SU-DHL-6 (cell line): ENCODE measurements around the gene SEPHS2.
"Not testable (repeated sequence)": the region's sequence is repeated elsewhere in the genome, so short reads cannot be mapped to it uniquely, and the experiment has no call there.

Experiments
- H2AFZ ChIP-seq: fragments of 200-600 bp; sonication (generic); 2 replicates; pipeline ENCODE4 v1.6.1; 2014; ENCODE audit warnings: low read depth, mild to moderate bottlenecking, moderate library complexity, mixed read lengths, antibody characterized with exemption, low read length; ENCODE audit not compliant: severe bottlenecking
- H3F3A ChIP-seq: fragments of 200-600 bp; shearing (Covaris generic); 2 replicates; pipeline ENCODE4 v1.6.0; 2016; ENCODE audit warnings: antibody characterized with exemption, mild to moderate bottlenecking; ENCODE audit not compliant: insufficient read depth
- H3K27ac ChIP-seq: fragments of 200-600 bp; sonication (generic); 2 replicates; pipeline ENCODE4 v1.5.1; 2016; ENCODE audit warnings: low read depth, mild to moderate bottlenecking, low read length, moderate library complexity, mixed read lengths
- H3K27me3 ChIP-seq: fragments of 200-600 bp; sonication (generic), shearing (Covaris generic); 2 replicates; pipeline ENCODE4 v1.6.0; 2014; ENCODE audit warnings: mild to moderate bottlenecking, low read length
- H3K36me3 ChIP-seq: fragments of 200-600 bp; sonication (generic); 2 replicates; pipeline ENCODE4 v1.6.1; 2014; ENCODE audit warnings: mild to moderate bottlenecking, low read length, mixed read lengths
- H3K4me2 ChIP-seq: fragments of 300-600, 200-600 bp; shearing (Covaris generic), sonication (generic); 2 replicates; pipeline ENCODE4 v1.6.0; 2014; ENCODE audit warnings: low read length, low read depth, mild to moderate bottlenecking; ENCODE audit not compliant: poor library complexity, severe bottlenecking
- H3K4me3 ChIP-seq: fragments of 200-600 bp; sonication (generic); 2 replicates; pipeline ENCODE4 v1.5.1; 2014; ENCODE audit warnings: antibody characterized with exemption, low read length, mild to moderate bottlenecking, mixed read lengths; ENCODE audit not compliant: insufficient read depth, poor library complexity, severe bottlenecking
- H3K79me2 ChIP-seq: fragments of 200-600 bp; sonication (generic); 2 replicates; pipeline ENCODE4 v1.6.1; 2014; ENCODE audit warnings: mild to moderate bottlenecking, low read length, moderate library complexity; ENCODE audit not compliant: insufficient read depth
- H3K9ac ChIP-seq: fragments of 200-600 bp; sonication (generic); 2 replicates; pipeline ENCODE4 v1.7.0; 2014; ENCODE audit warnings: mild to moderate bottlenecking, low read length
- H3K9me2 ChIP-seq: fragments of 200-600 bp; sonication (generic); replicated peaks from 2 replicates; pipeline ENCODE4 v1.6.1; 2014; ENCODE audit warnings: low read length; ENCODE audit not compliant: insufficient read depth
- H3K9me3 ChIP-seq: fragments of 200-600 bp; sonication (generic); 2 replicates; pipeline ENCODE4 v1.6.1; 2014; ENCODE audit warnings: low read length, mixed read lengths; ENCODE audit not compliant: insufficient read depth
- H4K20me1 ChIP-seq: fragments of 200-600 bp; sonication (generic); 2 replicates; pipeline ENCODE4 v1.6.1; 2014; ENCODE audit warnings: low read depth, mild to moderate bottlenecking, antibody characterized with exemption, low read length, moderate library complexity, mixed read lengths
- EZH2phosphoT487 ChIP-seq: fragments of 200-600 bp; sonication (generic), shearing (Covaris generic); conservative IDR thresholded peaks from 2 replicates; pipeline ENCODE4 v1.6.1; 2018; ENCODE audit warnings: mild to moderate bottlenecking, antibody characterized with exemption, low read length, moderate library complexity, mixed read lengths
- TF ChIP-seq, protein P1 (sequence below): fragments of 200-600 bp; sonication (generic); IDR thresholded peaks from one replicate; pipeline ENCODE4 v1.5.1; 2017; ENCODE audit warnings: antibody characterized with exemption, mild to moderate bottlenecking, low read length, moderate library complexity; ENCODE audit not compliant: insufficient read depth, poor library complexity, severe bottlenecking

SEPHS2 gene

DNA sequence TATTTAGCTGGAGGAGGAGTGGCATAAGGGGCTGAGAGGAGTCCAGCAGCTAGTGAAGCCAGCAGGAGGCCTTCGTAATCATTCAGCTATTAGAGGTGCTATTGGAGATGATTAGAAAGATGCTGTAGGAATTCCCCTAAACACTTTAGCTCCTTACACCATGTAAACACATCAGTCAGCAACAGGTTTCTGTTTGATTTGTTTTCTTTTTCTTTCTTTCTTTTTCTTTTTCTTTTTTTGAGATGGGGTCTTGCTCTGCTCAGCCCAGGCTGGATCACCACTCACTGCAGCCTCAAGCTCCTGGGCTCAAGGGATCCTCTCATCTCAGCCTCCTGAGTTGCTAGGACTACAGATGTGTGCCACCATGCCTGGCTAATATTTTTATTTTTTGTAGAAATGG is 10.6 kb upstream of the SEPHS2 start:
- Histone ChIP-seq H3F3A (peaks cover 91% of the 10 kb centered on the region), H3K4me2 (peak overlapping the region; percentile 72), H3K79me2 (peaks cover 16% of the 10 kb centered on the region; the same call in 1 of the 2 replicates), H3K36me3 (no peaks in the 10 kb centered on the region), H3K27me3 (no peaks in the 10 kb centered on the region), H3K4me3 (no peak overlapping the region), H4K20me1 (no peaks in the 10 kb centered on the region), H2AFZ (no peak overlapping the region), H3K27ac (peak overlapping the region; percentile 98), H3K9ac (peak overlapping the region; percentile 71), H3K9me3 (no peaks in the 10 kb centered on the region), H3K9me2 (no peaks in the 10 kb centered on the region)
- TF ChIP-seq EZH2phosphoT487, result no peak
- TF ChIP-seq, protein P1, sequence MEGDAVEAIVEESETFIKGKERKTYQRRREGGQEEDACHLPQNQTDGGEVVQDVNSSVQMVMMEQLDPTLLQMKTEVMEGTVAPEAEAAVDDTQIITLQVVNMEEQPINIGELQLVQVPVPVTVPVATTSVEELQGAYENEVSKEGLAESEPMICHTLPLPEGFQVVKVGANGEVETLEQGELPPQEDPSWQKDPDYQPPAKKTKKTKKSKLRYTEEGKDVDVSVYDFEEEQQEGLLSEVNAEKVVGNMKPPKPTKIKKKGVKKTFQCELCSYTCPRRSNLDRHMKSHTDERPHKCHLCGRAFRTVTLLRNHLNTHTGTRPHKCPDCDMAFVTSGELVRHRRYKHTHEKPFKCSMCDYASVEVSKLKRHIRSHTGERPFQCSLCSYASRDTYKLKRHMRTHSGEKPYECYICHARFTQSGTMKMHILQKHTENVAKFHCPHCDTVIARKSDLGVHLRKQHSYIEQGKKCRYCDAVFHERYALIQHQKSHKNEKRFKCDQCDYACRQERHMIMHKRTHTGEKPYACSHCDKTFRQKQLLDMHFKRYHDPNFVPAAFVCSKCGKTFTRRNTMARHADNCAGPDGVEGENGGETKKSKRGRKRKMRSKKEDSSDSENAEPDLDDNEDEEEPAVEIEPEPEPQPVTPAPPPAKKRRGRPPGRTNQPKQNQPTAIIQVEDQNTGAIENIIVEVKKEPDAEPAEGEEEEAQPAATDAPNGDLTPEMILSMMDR, result no peak

DNA sequence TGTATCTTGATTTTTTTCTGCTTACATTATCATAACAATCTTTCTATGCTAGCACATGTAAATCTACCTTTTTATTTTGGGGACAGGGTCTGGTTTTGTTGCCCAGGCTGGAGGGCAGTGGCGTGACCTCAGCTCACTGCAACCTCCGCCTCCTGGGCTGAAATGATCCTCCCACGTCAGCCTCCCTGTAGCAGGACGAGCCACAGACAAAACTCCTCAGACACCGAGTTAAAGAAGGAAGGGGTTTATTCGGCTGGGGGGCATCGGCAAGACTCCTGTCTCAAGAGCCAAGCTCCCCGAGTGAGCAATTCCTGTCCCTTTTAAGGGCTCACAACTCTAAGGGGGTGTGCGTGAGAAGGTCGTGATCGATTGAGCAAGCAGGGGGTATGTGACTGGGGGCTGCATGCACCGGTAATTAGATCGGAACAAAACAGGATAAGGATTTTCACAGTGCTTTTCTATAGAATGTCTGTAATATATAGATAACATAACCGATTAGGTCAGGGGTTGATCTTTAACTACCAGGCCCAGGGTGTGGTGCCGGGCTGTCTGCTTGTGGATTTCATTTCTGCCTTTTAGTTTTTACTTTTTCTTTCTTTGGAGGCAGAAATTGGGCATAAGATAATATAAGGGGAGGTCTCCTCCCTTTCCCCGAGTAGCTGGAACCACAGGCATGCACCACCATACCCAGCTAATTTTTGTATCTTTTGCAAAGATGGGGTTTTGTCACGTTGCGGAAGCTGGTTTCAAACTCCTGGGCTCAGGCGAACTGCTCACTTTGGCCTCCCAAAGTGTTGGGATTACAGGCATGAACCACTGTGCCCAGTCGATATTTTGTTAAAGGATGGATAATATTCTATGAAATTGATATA is 7.3 kb upstream of the SEPHS2 start:
- Histone ChIP-seq H3K79me2 (peaks cover 16% of the 10 kb centered on the region; the same call in 1 of the 2 replicates), H3K4me3 (peak overlapping the region; percentile 40), H3K4me2 (peak overlapping the region; percentile 84), H3F3A (peaks cover 71% of the 10 kb centered on the region), H3K9ac (peak overlapping the region; percentile 71), H3K27ac (peak overlapping the region; percentile 98)
- not testable (repeated sequence) for H3K36me3 ChIP-seq, H3K27me3 ChIP-seq, H4K20me1 ChIP-seq, H3K9me2 ChIP-seq, H2AFZ ChIP-seq, H3K9me3 ChIP-seq

DNA sequence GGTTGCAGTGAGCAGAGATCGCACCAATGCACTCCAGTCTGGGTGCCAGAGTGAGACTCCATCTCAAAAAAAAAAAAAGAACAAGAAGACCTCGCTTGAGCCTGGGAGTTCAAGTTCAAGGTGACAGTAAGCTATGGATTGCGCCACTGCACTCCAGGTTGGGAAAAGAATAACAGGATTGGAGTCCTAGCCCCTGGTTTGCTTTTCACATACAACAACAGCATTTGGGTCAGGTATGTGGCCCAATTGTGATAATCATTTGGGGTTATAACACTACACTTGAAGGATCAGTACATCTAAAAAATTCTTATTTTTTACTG is 3.4 kb upstream of the SEPHS2 start:
- H3K4me3 ChIP-seq, result no peak overlapping the region
- H3K9me2 ChIP-seq, result no peaks in the 10 kb centered on the region
- H3K27me3 ChIP-seq, result no peaks in the 10 kb centered on the region
- no peak overlapping the region for H3K9ac ChIP-seq
- H3K79me2 ChIP-seq, result peaks cover 26% of the 10 kb centered on the region
- no peaks in the 10 kb centered on the region for H3K9me3 ChIP-seq
- peaks cover 11% of the 10 kb centered on the region for H3K36me3 ChIP-seq
- TF ChIP-seq EZH2phosphoT487, result no peak
- TF ChIP-seq, protein P1, result no peak
- H2AFZ ChIP-seq, result no peak overlapping the region
- H3K27ac ChIP-seq, result no peak overlapping the region
- no peak overlapping the region for H3K4me2 ChIP-seq
- H4K20me1 ChIP-seq, result peaks cover 11% of the 10 kb centered on the region; the same call in 1 of the 2 replicates
- peaks cover 47% of the 10 kb centered on the region for H3F3A ChIP-seq

DNA sequence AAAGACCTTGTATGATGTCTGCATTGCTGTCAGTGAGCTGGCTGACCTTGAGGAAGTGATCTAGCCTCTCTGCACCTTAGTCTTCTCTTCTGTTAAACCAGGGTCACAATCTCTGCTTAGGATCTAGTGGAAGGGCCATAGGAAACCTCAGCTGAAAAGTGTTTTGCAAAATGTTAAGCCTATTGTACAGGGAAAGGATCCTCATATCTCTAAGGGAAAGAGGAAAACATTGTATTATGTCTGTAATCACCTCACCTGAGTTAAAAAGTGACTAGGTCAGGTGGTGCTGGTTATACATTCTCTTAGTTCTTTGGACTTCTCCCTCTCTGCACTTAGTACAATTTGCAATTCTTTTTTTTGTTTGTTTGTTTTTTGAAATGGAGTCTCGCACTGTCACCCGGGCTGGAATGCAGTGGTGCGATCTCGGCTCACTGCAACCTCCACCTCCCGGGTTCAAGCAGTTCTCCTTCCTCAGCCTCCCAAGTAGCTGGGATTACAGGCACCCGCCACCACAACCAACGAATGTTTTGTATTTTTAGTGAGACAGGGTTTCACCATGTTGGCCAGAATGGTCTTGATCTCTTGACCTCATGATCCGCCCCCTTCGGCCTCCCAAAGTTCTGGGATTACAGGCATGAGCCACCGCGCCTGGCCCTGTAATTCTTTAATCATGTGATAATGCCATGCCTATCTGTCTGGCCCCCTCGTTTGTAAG is 2.0 kb upstream of the SEPHS2 start:
- Histone ChIP-seq H3K27me3 (no peaks in the 10 kb centered on the region), H3K9ac (no peak overlapping the region), H2AFZ (no peak overlapping the region), H3K9me3 (no peaks in the 10 kb centered on the region), H3K27ac (peak overlapping the region; percentile 49), H3K36me3 (peaks cover 23% of the 10 kb centered on the region), H3K4me2 (no peak overlapping the region), H3K4me3 (no peak overlapping the region), H3F3A (peaks cover 47% of the 10 kb centered on the region), H4K20me1 (peaks cover 17% of the 10 kb centered on the region; the same call in 1 of the 2 replicates), H3K9me2 (no peaks in the 10 kb centered on the region), H3K79me2 (peaks cover 28% of the 10 kb centered on the region)
- TF ChIP-seq, protein P1, result no peak
- no peak for TF ChIP-seq EZH2phosphoT487
